ENCODE data around the gene TSC1.
"Not testable (repeated sequence)": the region's sequence is repeated elsewhere in the genome, so short reads cannot be mapped to it uniquely, and the experiment has no call there.

TSC1 gene

GRCh38 chr9:132967908-132968307 lies 23.5 kb upstream of the TSC1 start:
- POLR2A ChIA-PET; H3K36me3 ChIP-seq (ENCODE audit: control insufficient read depth in 2 of 2, insufficient read depth in 1 of 2, low read length in 2 of 2); H3K4me1 ChIP-seq (ENCODE audit: control insufficient read depth, insufficient read depth, low read length); H3K9me3 ChIP-seq (ENCODE audit: control insufficient read depth, insufficient read depth, low read depth, low read length); H3K27ac ChIP-seq (ENCODE audit: extremely low read depth, low read depth, low read length); CTCF ChIA-PET; H3K4me3 ChIP-seq (ENCODE audit: low read depth, low read length): not testable (repeated sequence)
- TF ChIP-seq ZNF426 (tag by site-specific recombination; IDR thresholded peaks at IDR 0.05) (peak; percentile 87), ZNF623 (tag by site-specific recombination; IDR thresholded peaks at IDR 0.05) (peak; percentile 81), RBAK (tag by site-specific recombination; IDR thresholded peaks at IDR 0.05) (0 out of 2 replicates have a peak, but pooled peaks have one; percentile 42), ZXDB (tag by site-specific recombination; IDR thresholded peaks at IDR 0.05) (peak; percentile 61), ZNF341 (tag by site-specific recombination; IDR thresholded peaks at IDR 0.05; ENCODE audit: low read depth) (peak; percentile 21; the same call in 1 of the 2 replicates), ZNF514 (tag by site-specific recombination; IDR thresholded peaks at IDR 0.05) (peak; percentile 76; the same call in 1 of the 2 replicates), ZNF654 (tag by site-specific recombination; IDR thresholded peaks at IDR 0.05; ENCODE audit: low read depth) (peak; percentile 36), ZNF501 (tag by site-specific recombination; IDR thresholded peaks at IDR 0.05) (peak; percentile 64; the same call in 1 of the 2 replicates), ZNF433 (tag by site-specific recombination; IDR thresholded peaks at IDR 0.05; ENCODE audit: low read depth) (peak; percentile 81), ZNF138 (tag by site-specific recombination; IDR thresholded peaks at IDR 0.05; ENCODE audit: borderline replicate concordance) (0 out of 2 replicates have a peak, but pooled peaks have one; percentile 81), ZNF394 (tag by site-specific recombination; IDR thresholded peaks at IDR 0.05; ENCODE audit: borderline replicate concordance) (peak; percentile 94), ZNF266 (tag by site-specific recombination; IDR thresholded peaks at IDR 0.05; ENCODE audit: low read depth) (peak; percentile 77; the same call in 1 of the 2 replicates), ZBTB11 (tag by site-specific recombination; conservative IDR thresholded peaks at IDR 0.05; ENCODE audit: low read depth) (peak; percentile 72), ZNF558 (tag by site-specific recombination; IDR thresholded peaks at IDR 0.05) (peak; percentile 83), ZNF555 (tag by site-specific recombination; conservative IDR thresholded peaks at IDR 0.05) (peak; percentile 79), ZBTB8A (tag by site-specific recombination; IDR thresholded peaks at IDR 0.05) (peak; percentile 74), ZFP37 (tag by site-specific recombination; IDR thresholded peaks at IDR 0.05) (0 out of 2 replicates have a peak, but pooled peaks have one; percentile 32), ZNF510 (tag by site-specific recombination; IDR thresholded peaks at IDR 0.05; ENCODE audit: insufficient replicate concordance) (peak; percentile 37), ZNF664 (tag by site-specific recombination; IDR thresholded peaks at IDR 0.05) (peak; percentile 74; the same call in 1 of the 2 replicates), GLI2 (tag by site-specific recombination; IDR thresholded peaks at IDR 0.05; ENCODE audit: borderline replicate concordance, low read depth) (peak; percentile 47; the same call in 1 of the 2 replicates), ZNF629 (tag by site-specific recombination; IDR thresholded peaks at IDR 0.05) (peak; percentile 29; the same call in 1 of the 2 replicates), ZNF140 (tag by site-specific recombination; IDR thresholded peaks at IDR 0.05) (peak; percentile 72), ZNF791 (tag by site-specific recombination; IDR thresholded peaks at IDR 0.05) (0 out of 2 replicates have a peak, but pooled peaks have one; percentile 29), ZNF639 (tag by site-specific recombination; IDR thresholded peaks at IDR 0.05) (0 out of 2 replicates have a peak, but pooled peaks have one; percentile 60), ZNF404 (tag by site-specific recombination; IDR thresholded peaks at IDR 0.05) (peak; percentile 67; the same call in 1 of the 2 replicates), ZNF366 (tag by site-specific recombination; conservative IDR thresholded peaks at IDR 0.05) (0 out of 2 replicates have a peak, but pooled peaks have one; percentile 25)
- TF ChIP-seq, protein P1, sequence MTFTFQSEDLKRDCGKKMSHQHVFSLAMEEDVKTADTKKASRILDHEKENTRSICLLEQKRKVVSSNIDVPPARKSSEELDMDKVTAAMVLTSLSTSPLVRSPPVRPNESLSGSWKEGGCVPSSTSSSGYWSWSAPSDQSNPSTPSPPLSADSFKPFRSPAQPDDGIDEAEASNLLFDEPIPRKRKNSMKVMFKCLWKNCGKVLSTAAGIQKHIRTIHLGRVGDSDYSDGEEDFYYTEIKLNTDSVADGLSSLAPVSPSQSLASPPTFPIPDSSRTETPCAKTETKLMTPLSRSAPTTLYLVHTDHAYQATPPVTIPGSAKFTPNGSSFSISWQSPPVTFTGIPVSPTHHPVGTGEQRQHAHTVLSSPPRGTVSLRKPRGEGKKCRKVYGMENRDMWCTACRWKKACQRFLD (tag by site-specific recombination; IDR thresholded peaks at IDR 0.05), result peak; percentile 58; the same call in 1 of the 2 replicates
- TF ChIP-seq, protein P2, sequence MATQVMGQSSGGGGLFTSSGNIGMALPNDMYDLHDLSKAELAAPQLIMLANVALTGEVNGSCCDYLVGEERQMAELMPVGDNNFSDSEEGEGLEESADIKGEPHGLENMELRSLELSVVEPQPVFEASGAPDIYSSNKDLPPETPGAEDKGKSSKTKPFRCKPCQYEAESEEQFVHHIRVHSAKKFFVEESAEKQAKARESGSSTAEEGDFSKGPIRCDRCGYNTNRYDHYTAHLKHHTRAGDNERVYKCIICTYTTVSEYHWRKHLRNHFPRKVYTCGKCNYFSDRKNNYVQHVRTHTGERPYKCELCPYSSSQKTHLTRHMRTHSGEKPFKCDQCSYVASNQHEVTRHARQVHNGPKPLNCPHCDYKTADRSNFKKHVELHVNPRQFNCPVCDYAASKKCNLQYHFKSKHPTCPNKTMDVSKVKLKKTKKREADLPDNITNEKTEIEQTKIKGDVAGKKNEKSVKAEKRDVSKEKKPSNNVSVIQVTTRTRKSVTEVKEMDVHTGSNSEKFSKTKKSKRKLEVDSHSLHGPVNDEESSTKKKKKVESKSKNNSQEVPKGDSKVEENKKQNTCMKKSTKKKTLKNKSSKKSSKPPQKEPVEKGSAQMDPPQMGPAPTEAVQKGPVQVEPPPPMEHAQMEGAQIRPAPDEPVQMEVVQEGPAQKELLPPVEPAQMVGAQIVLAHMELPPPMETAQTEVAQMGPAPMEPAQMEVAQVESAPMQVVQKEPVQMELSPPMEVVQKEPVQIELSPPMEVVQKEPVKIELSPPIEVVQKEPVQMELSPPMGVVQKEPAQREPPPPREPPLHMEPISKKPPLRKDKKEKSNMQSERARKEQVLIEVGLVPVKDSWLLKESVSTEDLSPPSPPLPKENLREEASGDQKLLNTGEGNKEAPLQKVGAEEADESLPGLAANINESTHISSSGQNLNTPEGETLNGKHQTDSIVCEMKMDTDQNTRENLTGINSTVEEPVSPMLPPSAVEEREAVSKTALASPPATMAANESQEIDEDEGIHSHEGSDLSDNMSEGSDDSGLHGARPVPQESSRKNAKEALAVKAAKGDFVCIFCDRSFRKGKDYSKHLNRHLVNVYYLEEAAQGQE (tag by site-specific recombination; IDR thresholded peaks at IDR 0.05), result peak; percentile 66
- TF ChIP-seq, protein P3, sequence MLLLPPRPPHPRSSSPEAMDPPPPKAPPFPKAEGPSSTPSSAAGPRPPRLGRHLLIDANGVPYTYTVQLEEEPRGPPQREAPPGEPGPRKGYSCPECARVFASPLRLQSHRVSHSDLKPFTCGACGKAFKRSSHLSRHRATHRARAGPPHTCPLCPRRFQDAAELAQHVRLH (tag by site-specific recombination; IDR thresholded peaks at IDR 0.05), result 0 out of 2 replicates have a peak, but pooled peaks have one; percentile 34
